Renal pelvis (tissue), 3 donors: ENCODE measurements around the gene NUDT11. TPM values are rescaled to one million over a fixed set of nuclear protein-coding genes. Genes with fewer than 3 reads are reported as not detected.

Experiments used
- polyA plus RNA-seq, 3 donors: library from polyadenylated mRNA; unstranded; fragments of 120-200 nt; gene quantifications; one replicate each; pipeline ENCODE4 v1.2.1, GENCODE V29; 2013; ENCODE audit not compliant: insufficient read length in 3 of 3

The NUDT11 gene
- polyA plus RNA-seq, 3 donors, result 9.5 to 14.3 (median 13.0) TPM

Other genes with a start within 250 kb of the NUDT11 start
- gene NUDT10, start 163.8 kb downstream of the NUDT11 start, polyA plus RNA-seq, result 10 to 100 TPM in 2 of 3 donors, 1 to 10 TPM in 1; 7.6 to 11.9 (median 10.5) TPM
- 1 to 10 TPM in 2 of 3 donors, under 1 TPM in 1; 0.73 to 1.9 (median 1.1) TPM for gene CENPVL3, start 122.3 kb upstream of the NUDT11 start, polyA plus RNA-seq
- gene CENPVL2, start 186.2 kb upstream of the NUDT11 start, polyA plus RNA-seq, result under 1 TPM; 0.20 to 0.33 (median 0.22) TPM
- gene CENPVL1, start 213.9 kb upstream of the NUDT11 start, polyA plus RNA-seq, result under 1 TPM; 0.20 to 0.33 (median 0.22) TPM
- 10 to 100 TPM; 19.7 to 22.3 (median 21.0) TPM for gene GSPT2, start 246.8 kb upstream of the NUDT11 start, polyA plus RNA-seq